ENCODE measurements around the gene CYSTM1.

- no peak for TF ChIP-seq ISL1 (CRISPR knock-in tag; IDR thresholded peaks at IDR 0.05)
- TF ChIP-seq, protein P1, sequence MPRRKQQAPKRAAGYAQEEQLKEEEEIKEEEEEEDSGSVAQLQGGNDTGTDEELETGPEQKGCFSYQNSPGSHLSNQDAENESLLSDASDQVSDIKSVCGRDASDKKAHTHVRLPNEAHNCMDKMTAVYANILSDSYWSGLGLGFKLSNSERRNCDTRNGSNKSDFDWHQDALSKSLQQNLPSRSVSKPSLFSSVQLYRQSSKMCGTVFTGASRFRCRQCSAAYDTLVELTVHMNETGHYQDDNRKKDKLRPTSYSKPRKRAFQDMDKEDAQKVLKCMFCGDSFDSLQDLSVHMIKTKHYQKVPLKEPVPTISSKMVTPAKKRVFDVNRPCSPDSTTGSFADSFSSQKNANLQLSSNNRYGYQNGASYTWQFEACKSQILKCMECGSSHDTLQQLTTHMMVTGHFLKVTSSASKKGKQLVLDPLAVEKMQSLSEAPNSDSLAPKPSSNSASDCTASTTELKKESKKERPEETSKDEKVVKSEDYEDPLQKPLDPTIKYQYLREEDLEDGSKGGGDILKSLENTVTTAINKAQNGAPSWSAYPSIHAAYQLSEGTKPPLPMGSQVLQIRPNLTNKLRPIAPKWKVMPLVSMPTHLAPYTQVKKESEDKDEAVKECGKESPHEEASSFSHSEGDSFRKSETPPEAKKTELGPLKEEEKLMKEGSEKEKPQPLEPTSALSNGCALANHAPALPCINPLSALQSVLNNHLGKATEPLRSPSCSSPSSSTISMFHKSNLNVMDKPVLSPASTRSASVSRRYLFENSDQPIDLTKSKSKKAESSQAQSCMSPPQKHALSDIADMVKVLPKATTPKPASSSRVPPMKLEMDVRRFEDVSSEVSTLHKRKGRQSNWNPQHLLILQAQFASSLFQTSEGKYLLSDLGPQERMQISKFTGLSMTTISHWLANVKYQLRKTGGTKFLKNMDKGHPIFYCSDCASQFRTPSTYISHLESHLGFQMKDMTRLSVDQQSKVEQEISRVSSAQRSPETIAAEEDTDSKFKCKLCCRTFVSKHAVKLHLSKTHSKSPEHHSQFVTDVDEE (CRISPR knock-in tag; IDR thresholded peaks at IDR 0.05): no peak
Measured at GRCh38 chr5:140213370-140213983, 38.5 kb downstream of the CYSTM1 start.
